Spleen (tissue), 11 donors: ENCODE data around the gene FIZ1. TPM values are rescaled to one million over a fixed set of nuclear protein-coding genes. Genes with fewer than 3 reads are reported as not detected.

Experiments used
- DNase-seq: peaks from one replicate; pipeline ENCODE4 v3.0.0-alpha.2; 2020
- H3K27ac ChIP-seq, 8 donors: fragments of 200-600 bp; sonication (generic) in 7 of 8; 1 replicate in 4 of 8; 2 replicates in 4 of 8; pipeline versions ENCODE4 v1.5.0 to v1.8.0; 2016 to 2021; ENCODE audit warnings: inconsistent platforms in 4 of 8, mild to moderate bottlenecking in 4 of 8, moderate library complexity in 1 of 8
- H3K27me3 ChIP-seq, 7 donors: fragments of 200-600 bp; sonication (generic) in 6 of 7; replicated peaks in 1 of 7; 1 replicate in 4 of 7; 2 replicates in 3 of 7; pipeline versions ENCODE4 v1.5.0 to v1.8.0; 2016 to 2021; ENCODE audit warnings: inconsistent platforms in 3 of 7, mild to moderate bottlenecking in 1 of 7
- H3K36me3 ChIP-seq, 6 donors: fragments of 200-600 bp; sonication (generic) in 5 of 6; 1 replicate in 4 of 6; 2 replicates in 2 of 6; pipeline versions ENCODE4 v1.5.0 to v1.8.0; 2016 to 2021; ENCODE audit warnings: inconsistent platforms in 2 of 6
- H3K4me1 ChIP-seq, 6 donors: fragments of 200-600 bp; sonication (generic) in 5 of 6; 1 replicate in 3 of 6; 2 replicates in 3 of 6; pipeline versions ENCODE4 v1.5.0 to v1.8.0; 2016 to 2021; ENCODE audit warnings: inconsistent platforms in 3 of 6
- H3K4me3 ChIP-seq, 8 donors: fragments of 200-600 bp; sonication (generic) in 7 of 8; 1 replicate in 4 of 8; 2 replicates in 4 of 8; pipeline versions ENCODE4 v1.5.0 to v1.8.0; 2016 to 2021; ENCODE audit warnings: inconsistent platforms in 4 of 8, mild to moderate bottlenecking in 4 of 8, moderate library complexity in 2 of 8
- H3K9me3 ChIP-seq, 8 donors: fragments of 200-600 bp; sonication (generic) in 7 of 8; 1 replicate in 4 of 8; 2 replicates in 4 of 8; pipeline versions ENCODE4 v1.5.0 to v1.8.0; 2016 to 2021; ENCODE audit warnings: inconsistent platforms in 4 of 8
- POLR2A ChIP-seq, 3 donors: fragments of 450-650 bp; IDR thresholded peaks; one replicate each; pipeline ENCODE4 v1.5.1; 2017; ENCODE audit warnings: antibody characterized with exemption in 3 of 3, mild to moderate bottlenecking in 1 of 3
- POLR2AphosphoS5 ChIP-seq, 3 donors: sonication (generic); formaldehyde crosslinking; IDR thresholded peaks; one replicate each; pipeline ENCODE4 v1.5.1; 2017; ENCODE audit warnings: antibody characterized with exemption in 3 of 3
- WGBS, 5 donors: extraction: QIAGEN DNeasy Blood & Tissue Kit in 3 of 5; methylation state at CpG; one replicate each; pipeline versions ENCODE4 v1.1.5 to v1.1.7; 2013 to 2018; 5-methylcytosine and 5-hydroxymethylcytosine counted together
- intact Hi-C: fragments of 100-400 bp; cut with DNase I; formaldehyde crosslinking; loops from one replicate; pipeline ENCODE4 v1.15.0; 2023; ENCODE audit warnings: low total_unique reads
- polyA plus RNA-seq, 3 donors: library from polyadenylated mRNA; stranded (reverse); fragments of 200-250 nt; gene quantifications; one replicate each; pipeline ENCODE4 v1.2.1, GENCODE V29; 2013
- total RNA-seq, 7 donors: library from RNA; depleted of rRNA in 3 of 7; stranded (reverse); fragments of >200 nt in 3 of 7; fragmentation: NEBNext Ultra II Directional in 4 of 7; extraction: Animal tissue kit (Norgen Biotek cat#: 25700) in 4 of 7; gene quantifications; one replicate each; pipeline versions ENCODE4 v1.1.0 to v1.2.1, GENCODE V29; 2016 to 2021
- TF ChIP-seq, protein P1 (sequence below), 11 experiments: fragments of 200-600 bp in 7 of 11; fragments of 450-650 bp in 4 of 11; sonication (generic) in 4 of 11; IDR thresholded peaks in 8 of 11; conservative IDR thresholded peaks in 3 of 11; 1 replicate in 7 of 11; 2 replicates in 4 of 11; pipeline versions ENCODE4 v1.4.0 to v1.8.0; 2016 to 2021; ENCODE audit warnings: antibody characterized with exemption in 11 of 11, inconsistent platforms in 4 of 11, mild to moderate bottlenecking in 1 of 11
- donor health status: healthy with polysubstance abuse.
- donor health status: DM: no; HTN: no; CAD: no; lungs with moderate emphysema.
- donor health status: DM: no; HTN: no; CAD: no.
- donor health status: Bipolar disorder and iron deficiency.
- donor health status: healthy.
- donor health status: DM: no; HTN: no; CAD: no.
- donor health status: DM: yes; HTN: yes; CAD: no.

FIZ1 gene
- total and polyA plus RNA-seq, 10 donors: 5.1 to 17.3 (median 10.9) TPM

DNA sequence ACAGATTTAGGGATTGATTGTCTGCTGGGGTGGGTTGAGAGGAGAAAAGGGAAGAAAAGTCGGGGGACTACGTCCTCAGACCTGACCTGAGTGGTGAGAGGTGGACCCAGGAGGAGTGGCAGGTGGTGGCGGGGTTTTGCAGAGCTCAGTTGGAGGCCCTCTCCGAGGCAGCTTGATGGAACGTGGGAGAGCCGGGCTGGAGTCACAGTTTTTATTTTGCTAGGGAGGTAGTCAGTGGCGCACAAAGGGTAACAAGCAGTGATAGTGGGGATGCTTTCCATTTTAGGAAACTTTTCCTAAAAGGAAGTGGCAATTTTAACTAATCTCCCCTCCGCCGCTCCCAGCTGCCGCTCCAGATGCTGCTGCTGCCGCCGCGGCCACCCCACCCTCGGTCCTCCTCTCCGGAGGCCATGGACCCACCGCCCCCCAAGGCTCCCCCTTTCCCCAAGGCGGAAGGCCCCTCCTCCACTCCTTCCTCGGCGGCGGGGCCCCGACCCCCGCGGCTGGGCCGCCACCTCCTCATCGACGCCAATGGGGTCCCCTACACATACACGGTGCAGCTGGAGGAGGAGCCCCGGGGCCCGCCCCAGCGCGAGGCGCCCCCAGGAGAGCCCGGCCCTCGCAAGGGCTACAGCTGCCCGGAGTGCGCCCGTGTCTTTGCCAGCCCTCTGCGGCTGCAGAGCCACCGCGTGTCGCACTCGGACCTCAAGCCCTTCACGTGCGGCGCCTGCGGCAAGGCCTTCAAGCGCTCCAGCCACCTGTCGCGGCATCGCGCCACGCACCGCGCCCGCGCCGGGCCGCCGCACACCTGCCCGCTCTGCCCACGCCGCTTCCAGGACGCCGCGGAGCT is 43.1 kb upstream of the FIZ1 start:
- Histone ChIP-seq H3K36me3 (peaks cover 0 to 28% (median 17%) of the 10 kb centered on the region in 6 donors), H3K27me3 (peaks cover 0 to 13% (median 0%) of the 10 kb centered on the region in 7 donors), H3K9me3 (no peaks in the 10 kb centered on the region), H3K4me3 (peak overlapping the region; percentile 61 to 96 (median 78)), H3K4me1 (peaks cover 34 to 100% (median 86%) of the 10 kb centered on the region in 6 donors), H3K27ac (peak overlapping the region; percentile 88 to 94 (median 92))
- intact Hi-C loops: no loop called here
- TF ChIP-seq POLR2A (IDR thresholded peaks at IDR 0.05): no peak
- TF ChIP-seq, protein P1, sequence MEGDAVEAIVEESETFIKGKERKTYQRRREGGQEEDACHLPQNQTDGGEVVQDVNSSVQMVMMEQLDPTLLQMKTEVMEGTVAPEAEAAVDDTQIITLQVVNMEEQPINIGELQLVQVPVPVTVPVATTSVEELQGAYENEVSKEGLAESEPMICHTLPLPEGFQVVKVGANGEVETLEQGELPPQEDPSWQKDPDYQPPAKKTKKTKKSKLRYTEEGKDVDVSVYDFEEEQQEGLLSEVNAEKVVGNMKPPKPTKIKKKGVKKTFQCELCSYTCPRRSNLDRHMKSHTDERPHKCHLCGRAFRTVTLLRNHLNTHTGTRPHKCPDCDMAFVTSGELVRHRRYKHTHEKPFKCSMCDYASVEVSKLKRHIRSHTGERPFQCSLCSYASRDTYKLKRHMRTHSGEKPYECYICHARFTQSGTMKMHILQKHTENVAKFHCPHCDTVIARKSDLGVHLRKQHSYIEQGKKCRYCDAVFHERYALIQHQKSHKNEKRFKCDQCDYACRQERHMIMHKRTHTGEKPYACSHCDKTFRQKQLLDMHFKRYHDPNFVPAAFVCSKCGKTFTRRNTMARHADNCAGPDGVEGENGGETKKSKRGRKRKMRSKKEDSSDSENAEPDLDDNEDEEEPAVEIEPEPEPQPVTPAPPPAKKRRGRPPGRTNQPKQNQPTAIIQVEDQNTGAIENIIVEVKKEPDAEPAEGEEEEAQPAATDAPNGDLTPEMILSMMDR (IDR thresholded peaks at IDR 0.05 in 8 of 11, conservative IDR thresholded peaks at IDR 0.05 in 3 of 11): no peak
- TF ChIP-seq POLR2AphosphoS5 (IDR thresholded peaks at IDR 0.05): peak; percentile 51 to 80 (median 77)
- 0 to 4% (median 2%) methylated on average over 10 to 65 of the region's 65 CpGs for WGBS, 5 donors
- peak; percentile 88 for DNase-seq

DNA sequence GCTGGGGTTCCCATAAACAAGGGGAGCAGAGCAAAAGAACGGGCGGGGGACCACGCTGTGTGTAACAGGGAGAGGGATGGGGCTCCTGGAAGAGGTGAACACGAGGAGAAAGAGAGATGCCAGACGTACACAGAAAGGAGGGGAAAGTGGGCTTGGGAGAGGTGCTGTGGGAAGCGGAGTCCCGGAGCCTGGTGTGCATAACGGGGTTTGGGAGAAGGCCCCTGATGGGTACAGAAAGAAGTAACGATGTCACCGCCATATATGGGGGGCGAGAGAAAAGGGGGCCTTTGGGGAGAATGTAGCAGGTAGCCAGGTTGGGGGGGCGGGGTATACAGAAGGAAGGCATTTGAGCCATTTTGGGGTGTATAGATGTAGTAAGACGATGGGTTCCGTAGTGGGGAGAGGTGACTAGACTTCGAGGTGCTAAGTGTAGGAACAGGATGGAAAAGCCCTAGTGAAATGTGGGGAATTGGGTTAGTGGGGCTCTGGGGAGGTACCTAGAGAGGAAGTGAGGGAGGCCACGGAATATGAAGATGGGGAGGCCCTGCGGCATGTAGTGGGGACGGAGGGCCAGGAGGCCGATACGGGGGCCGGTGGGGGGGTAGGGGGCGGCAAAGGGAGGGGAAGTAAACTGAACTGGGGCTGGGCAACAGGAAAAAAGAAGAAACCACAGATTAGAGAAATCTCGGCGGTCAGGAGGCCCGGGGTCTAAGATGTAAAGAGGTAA is 42.3 kb upstream of the FIZ1 start:
- no peak for DNase-seq
- H3K4me1 ChIP-seq: peaks cover 31 to 100% (median 86%) of the 10 kb centered on the region in 6 donors
- H3K27ac ChIP-seq: peak overlapping the region; percentile 88 to 94 (median 92)
- intact Hi-C loops: no loop called here
- TF ChIP-seq POLR2AphosphoS5 (IDR thresholded peaks at IDR 0.05) (peak in 1 of 3 donors; percentile 2), POLR2A (IDR thresholded peaks at IDR 0.05) (peak in 1 of 3 donors; percentile 20)
- TF ChIP-seq, protein P1 (IDR thresholded peaks at IDR 0.05 in 8 of 11, conservative IDR thresholded peaks at IDR 0.05 in 3 of 11): no peak
- peak overlapping the region; percentile 61 to 96 (median 78) for H3K4me3 ChIP-seq
- WGBS, 5 donors: 0 to 2% (median 1%) methylated on average over 25 of the region's 25 CpGs
- no peaks in the 10 kb centered on the region for H3K9me3 ChIP-seq
- peaks cover 0 to 28% (median 17%) of the 10 kb centered on the region in 6 donors for H3K36me3 ChIP-seq
- H3K27me3 ChIP-seq: peaks cover 0 to 13% (median 0%) of the 10 kb centered on the region in 7 donors

DNA sequence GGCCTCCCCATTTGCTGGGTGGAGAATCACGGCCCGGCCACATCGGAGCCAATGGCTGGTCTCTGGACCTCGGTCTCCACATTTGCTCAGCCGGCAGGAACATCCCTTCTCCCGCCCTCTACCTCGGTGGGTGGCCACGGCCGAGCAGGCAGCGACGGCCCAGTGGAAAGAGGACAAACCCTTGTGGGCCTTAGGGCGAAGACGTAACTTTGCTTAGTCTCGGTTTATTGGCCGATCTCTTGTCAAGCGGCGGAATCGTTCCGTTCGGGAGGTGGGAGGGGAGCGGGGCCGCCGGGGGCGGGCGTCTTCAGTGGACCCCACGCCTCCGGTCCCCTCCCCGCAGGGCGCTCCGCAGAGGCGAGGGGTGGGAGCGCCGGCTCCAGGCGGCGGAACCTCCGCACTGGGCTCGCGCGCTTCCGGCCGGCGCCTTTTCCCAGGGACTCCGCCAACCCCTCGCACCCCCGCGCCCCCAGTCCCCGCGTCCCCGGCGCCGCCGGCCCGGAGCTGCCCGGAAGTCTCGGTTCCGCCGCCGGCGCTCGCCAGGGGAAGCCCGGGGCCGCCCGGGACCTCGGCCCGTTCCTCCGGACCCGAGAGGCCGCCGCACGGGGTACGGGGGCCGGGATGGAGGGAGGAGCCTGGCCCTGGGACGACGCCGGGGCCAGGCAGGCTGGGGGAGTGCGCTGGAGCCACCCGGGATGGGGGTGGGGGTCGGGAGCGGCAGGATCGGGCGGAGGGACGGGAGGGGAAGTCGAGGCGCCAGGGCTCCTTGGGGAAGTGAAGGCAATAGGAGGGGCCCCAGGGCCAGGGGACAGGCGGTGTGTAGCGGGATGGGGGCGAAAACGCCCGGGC is 41.5 kb upstream of the FIZ1 start, which contains the start of gene ZNF580:
Gene ZNF580, plus strand, starts transcription at position 426 of the 849 bp plus-strand sequence. CDS start 1,507 bp downstream, outside the sequence.
- WGBS, 5 donors: 1 to 2% (median 1%) methylated on average over 42 to 89 of the region's 89 CpGs
- TF ChIP-seq, protein P1 (IDR thresholded peaks at IDR 0.05 in 8 of 11, conservative IDR thresholded peaks at IDR 0.05 in 3 of 11): no peak
- TF ChIP-seq POLR2AphosphoS5 (IDR thresholded peaks at IDR 0.05): peak; percentile 34 to 70 (median 59)
- TF ChIP-seq POLR2A (IDR thresholded peaks at IDR 0.05): peak in 1 of 3 donors; percentile 3
- Histone ChIP-seq H3K36me3 (peaks cover 0 to 24% (median 16%) of the 10 kb centered on the region in 6 donors), H3K27me3 (peaks cover 0 to 13% (median 0%) of the 10 kb centered on the region in 7 donors), H3K27ac (peak within 1 kb of the TSS; percentile 88 to 94 (median 92)), H3K9me3 (no peaks in the 10 kb centered on the region), H3K4me3 (peak within 1 kb of the TSS; percentile 61 to 96 (median 78)), H3K4me1 (peaks cover 39 to 100% (median 88%) of the 10 kb centered on the region in 6 donors)
- intact Hi-C loops: no loop called here
- peak; percentile 92 for DNase-seq
